K562 (cell line): ENCODE data around the gene CEMIP2. TPM values are rescaled to one million over a fixed set of nuclear protein-coding genes. Genes with fewer than 3 reads are reported as not detected.

Experiments used
- ATAC-seq: fragments of 200-7000 bp; cut with Tn5 transposase; 3 replicates; pipeline ENCODE4 v1.9.1; 2020; ENCODE audit warnings: moderate library complexity
- BruUV-seq: library from RNA; stranded (reverse); fragments of 400-500 nt; replicated peaks from 2 replicates; lab custom pipeline; 2021; lab: Mats Ljungman, UMichigan
- CTCF ChIA-PET: fragments of 300-600 bp; formaldehyde crosslinking; extraction: SDS; loops from one replicate; lab custom pipeline; 2021; ENCODE audit warnings: low intra/inter-chr PET ratio; lab: Yijun Ruan, JAX
- POLR2A ChIA-PET: fragments of 300-600, 350-650 bp; sonication (Branson Sonifier 250); formaldehyde crosslinking; extraction: SDS; loops from one replicate; lab custom pipeline; 2021; ENCODE audit warnings: antibody characterized with exemption, inconsistent platforms; lab: Yijun Ruan, JAX
- DNase-seq, 4 experiments: peaks; one replicate each; pipeline versions ENCODE4 v3.0.0 to v3.0.0-alpha.2; 2011 to 2018; ENCODE audit warnings: low spot score in 3 of 4, mixed read lengths in 3 of 4; ENCODE audit errors: extremely low read depth in 1 of 4
- FAIRE-seq: peaks from 2 replicates; lab custom pipeline; 2011; peaks lifted over from hg19 to GRCh38; lab: Jason Lieb, UNC
- H2AFZ ChIP-seq: 2 replicates; pipeline ENCODE4 v1.6.0; 2011; ENCODE audit warnings: low read depth, low read length, control low read depth, inconsistent platforms
- H3K27ac ChIP-seq: fragments of 200-600 bp; 3 replicates; pipeline ENCODE4 v1.8.0; 2011; ENCODE audit warnings: low read depth, mild to moderate bottlenecking, control low read depth, inconsistent platforms, low read length, moderate library complexity, mixed read lengths; ENCODE audit errors: extremely low read depth
- H3K27me3 ChIP-seq, 2 experiments: fragments of 300-600 bp in 1 of 2; 2 replicates in 1 of 2; 3 replicates in 1 of 2; pipeline versions ENCODE4 v1.6.0 to v1.8.0; 2011; ENCODE audit warnings: inconsistent platforms in 2 of 2, low read length in 2 of 2, mild to moderate bottlenecking in 1 of 2, mixed read lengths in 1 of 2, moderate library complexity in 1 of 2; ENCODE audit not compliant: control insufficient read depth in 2 of 2, insufficient read depth in 2 of 2
- H3K36me3 ChIP-seq: fragments of 300-600 bp; 3 replicates; pipeline ENCODE4 v1.8.0; 2011; ENCODE audit warnings: mild to moderate bottlenecking, low read length, inconsistent platforms; ENCODE audit not compliant: control insufficient read depth, insufficient read depth
- H3K4me1 ChIP-seq, 2 experiments: fragments of 200-600 bp in 1 of 2; replicated peaks in 1 of 2; 2 replicates in 1 of 2; 3 replicates in 1 of 2; pipeline versions ENCODE4 v1.5.1 to v1.8.0; 2011; ENCODE audit warnings: inconsistent platforms in 2 of 2, low read length in 2 of 2, mild to moderate bottlenecking in 1 of 2, mixed read lengths in 1 of 2, moderate library complexity in 1 of 2; ENCODE audit not compliant: control insufficient read depth in 2 of 2, insufficient read depth in 2 of 2
- H3K4me2 ChIP-seq: 2 replicates; pipeline ENCODE4 v1.6.1; 2011; ENCODE audit warnings: low read length, control low read depth, inconsistent platforms, mixed read lengths; ENCODE audit not compliant: insufficient read depth
- H3K4me3 ChIP-seq: fragments of 200-600 bp; sonication (generic), shearing (Covaris generic); 2 replicates; pipeline ENCODE4 v1.5.1; 2016; ENCODE audit warnings: control low read depth, inconsistent platforms
- H3K79me2 ChIP-seq: fragments of 200-600 bp; 3 replicates; pipeline ENCODE4 v1.8.0; 2011; ENCODE audit warnings: low read length, inconsistent platforms; ENCODE audit not compliant: control insufficient read depth, insufficient read depth
- H3K9ac ChIP-seq, 2 experiments: 2 replicates each; pipeline versions ENCODE4 v1.6.0 to v1.6.1; 2011; ENCODE audit warnings: low read depth in 2 of 2, low read length in 2 of 2, control low read depth in 1 of 2, inconsistent platforms in 1 of 2, mild to moderate bottlenecking in 1 of 2, mixed read lengths in 1 of 2; ENCODE audit not compliant: insufficient read depth in 1 of 2
- H3K9me1 ChIP-seq: one replicate; pipeline ENCODE4 v1.6.0; 2011; ENCODE audit warnings: inconsistent platforms, mild to moderate bottlenecking, low read length, moderate library complexity; ENCODE audit not compliant: control insufficient read depth, insufficient read depth
- H3K9me3 ChIP-seq: replicated peaks from 2 replicates; pipeline ENCODE4 v1.5.1; 2011; ENCODE audit warnings: low read depth, low read length, inconsistent platforms; ENCODE audit not compliant: control insufficient read depth, insufficient read depth
- H4K20me1 ChIP-seq: replicated peaks from 2 replicates; pipeline ENCODE4 v1.6.1; 2011; ENCODE audit warnings: low read length, inconsistent platforms, mixed read lengths; ENCODE audit not compliant: control insufficient read depth, insufficient read depth
- CHD7 ChIP-seq: fragments of 200-600 bp; sonication (generic); IDR thresholded peaks from one replicate; pipeline ENCODE4 v1.6.1; 2012; ENCODE audit warnings: mild to moderate bottlenecking, low read depth, low read length, inconsistent platforms
- KAT2B ChIP-seq: IDR thresholded peaks from one replicate; pipeline ENCODE4 v1.6.1; 2012; ENCODE audit warnings: low read depth, mild to moderate bottlenecking, control low read depth, inconsistent platforms, low read length, moderate library complexity
- PHB2 ChIP-seq: fragments of 450-650 bp; IDR thresholded peaks from 2 replicates; pipeline ENCODE4 v1.6.1; 2017; ENCODE audit warnings: low read depth
- ZNF277 ChIP-seq: fragments of 250-450 bp; sonication (Bioruptor Pico); IDR thresholded peaks from 2 replicates; pipeline ENCODE4 v1.8.0; 2022; ENCODE audit warnings: inconsistent platforms, mild to moderate bottlenecking, moderate library complexity, borderline replicate concordance
- ZNF785 ChIP-seq: fragments of 250-450 bp; sonication (Bioruptor Pico); IDR thresholded peaks from 2 replicates; pipeline ENCODE4 v1.4.0; 2020; ENCODE audit warnings: mild to moderate bottlenecking
- WGBS: fragments of 100-300 bp; shearing (Covaris generic); methylation state at CpG from one replicate; pipeline ENCODE4 v1.1.6; 2016; ENCODE audit warnings: low coverage, mixed read lengths; ENCODE audit not compliant: insufficient coverage; ENCODE audit errors: missing lambda C conversion rate; 5-methylcytosine and 5-hydroxymethylcytosine counted together
- in situ Hi-C: fragments of 300-500 bp; cut with MboI; formaldehyde crosslinking; loops from 4 replicates; pipeline ENCODE4 v1.15.0; 2018; ENCODE audit warnings: inconsistent platforms, mixed read lengths
- intact Hi-C: fragments of 100-400 bp; cut with micrococcal nuclease; formaldehyde crosslinking; loops from 2 replicates; pipeline ENCODE4 v1.14.2; 2022
- polyA plus RNA-seq, 8 experiments: library from polyadenylated mRNA; depleted of rRNA in 4 of 8; stranded (reverse) in 5 of 8; unstranded in 3 of 8; fragments of >200 nt; fragmentation: Nextera tagmentation in 2 of 8; fragmentation: Illumina TruSeq in 1 of 8; extraction: Ambion mirVana in 2 of 8; extraction: Trizol in 1 of 8; gene quantifications; 2 replicates each; pipeline versions ENCODE4 v1.2.1 to v1.2.3, GENCODE V29; 2011 to 2014; ENCODE audit warnings: inconsistent platforms in 1 of 8, missing spikeins in 1 of 8
- total RNA-seq, 7 experiments: library from RNA; depleted of rRNA in 6 of 7; stranded (reverse); fragments of >200 nt in 6 of 7; fragmentation: Illumina TruSeq in 2 of 7; extraction: Trizol in 2 of 7; gene quantifications; 2 replicates each; pipeline versions ENCODE4 v1.2.1 to v1.2.3, GENCODE V29; 2011 to 2021; ENCODE audit warnings: low replicate concordance in 1 of 7
- TF ChIP-seq, protein P1 (sequence below): fragments of 450-650 bp; formaldehyde crosslinking; IDR thresholded peaks from 2 replicates; pipeline ENCODE4 v1.4.0; 2020; ENCODE audit warnings: mild to moderate bottlenecking, moderate library complexity

The CEMIP2 gene
- total and polyA plus RNA-seq, 9 of the 15 experiments (the other 6 are each of a cell fraction or from before 2014, with no cell fraction given), result 5.4 to 29.9 (median 14.2) TPM

- TF ChIP-seq, protein P1, sequence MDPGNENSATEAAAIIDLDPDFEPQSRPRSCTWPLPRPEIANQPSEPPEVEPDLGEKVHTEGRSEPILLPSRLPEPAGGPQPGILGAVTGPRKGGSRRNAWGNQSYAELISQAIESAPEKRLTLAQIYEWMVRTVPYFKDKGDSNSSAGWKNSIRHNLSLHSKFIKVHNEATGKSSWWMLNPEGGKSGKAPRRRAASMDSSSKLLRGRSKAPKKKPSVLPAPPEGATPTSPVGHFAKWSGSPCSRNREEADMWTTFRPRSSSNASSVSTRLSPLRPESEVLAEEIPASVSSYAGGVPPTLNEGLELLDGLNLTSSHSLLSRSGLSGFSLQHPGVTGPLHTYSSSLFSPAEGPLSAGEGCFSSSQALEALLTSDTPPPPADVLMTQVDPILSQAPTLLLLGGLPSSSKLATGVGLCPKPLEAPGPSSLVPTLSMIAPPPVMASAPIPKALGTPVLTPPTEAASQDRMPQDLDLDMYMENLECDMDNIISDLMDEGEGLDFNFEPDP (CRISPR knock-in tag), result no peak
- TF ChIP-seq ZNF785 (CRISPR knock-in tag) (no peak), ZNF277 (CRISPR knock-in tag) (no peak), KAT2B (no peak)
- TF ChIP-seq, all 486 proteins: peak for 0
Measured at GRCh38 chr9:71684566-71684965, 83.7 kb downstream of the CEMIP2 start (continued).

- WGBS, result 90% methylated on average over 7 of the region's 9 CpGs
- DNase-seq (no peak), FAIRE-seq (no peak), ATAC-seq (no peak)
- BruUV-seq, result TSS peak; percentile 24
- no peak overlapping the region for H3K4me2 ChIP-seq
- no peak overlapping the region for H3K27ac ChIP-seq
- peaks cover under 1 to 17% of the 10 kb centered on the region in 2 experiments; a peak in 4 of 5 replicates for H3K4me1 ChIP-seq
- in situ Hi-C loops, result no loop called here
- no peaks in the 10 kb centered on the region for H3K79me2 ChIP-seq
- H3K9ac ChIP-seq, result no peak overlapping the region
- intact Hi-C loops, result no loop called here
- H3K36me3 ChIP-seq, result peaks cover 5% of the 10 kb centered on the region; the same call in 1 of the 3 replicates
- H3K4me3 ChIP-seq, result no peak overlapping the region
- no peaks in the 10 kb centered on the region for H4K20me1 ChIP-seq
- no peaks in the 10 kb centered on the region for H3K27me3 ChIP-seq
- H3K9me1 ChIP-seq, result no peaks in the 10 kb centered on the region
- H2AFZ ChIP-seq, result no peak overlapping the region
- no peaks in the 10 kb centered on the region for H3K9me3 ChIP-seq
- ChIA-PET POLR2A (no interaction called here), CTCF (no interaction called here)
- TF ChIP-seq CHD7 (no peak), PHB2 (no peak)
Measured at GRCh38 chr9:71683598-71684235, 84.6 kb downstream of the CEMIP2 start.
